Stimulated activated CD8-positive, alpha-beta memory T cell treated with anti-CD3 and anti-CD28 coated beads, Interleukin-2, amount 100 ng/mL, for 48 hours (primary cell): ENCODE measurements around the gene DDX42.
"Not testable (repeated sequence)": the region's sequence is repeated elsewhere in the genome, so short reads cannot be mapped to it uniquely, and the experiment has no call there.

Experiments
- DNase-seq, 2 donors: peaks; one replicate each; pipeline ENCODE4 v3.0.0-alpha.2; 2020; ENCODE audit warnings: low read depth in 2 of 2

Gene DDX42

DNA sequence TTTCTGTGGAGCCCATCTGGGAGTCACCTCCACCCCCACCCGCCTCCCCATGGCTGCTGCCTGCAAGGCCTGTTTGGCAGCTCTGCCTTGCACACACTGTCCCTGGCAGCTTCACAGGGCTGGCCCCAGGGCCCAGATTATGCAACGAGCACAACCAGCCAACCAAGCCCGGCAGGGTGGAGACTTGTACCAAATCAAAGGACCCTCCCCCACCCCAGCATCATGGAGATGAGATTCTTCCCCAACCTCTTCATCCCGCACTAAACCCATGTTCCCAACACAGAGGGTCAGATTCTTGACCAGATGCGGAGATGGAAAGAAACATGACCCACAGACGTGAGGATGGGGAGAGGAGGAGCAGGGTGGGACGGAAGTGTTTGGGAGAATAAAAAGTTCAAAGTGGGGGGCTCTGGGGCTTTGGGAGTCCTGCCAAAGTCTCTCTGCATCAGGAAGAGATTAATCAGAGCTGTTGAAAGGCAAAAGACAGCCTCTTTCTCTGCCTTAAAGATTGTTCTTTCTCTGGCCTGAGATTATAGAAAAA lies 64.7 kb downstream of the DDX42 start:
- no peak for DNase-seq

GRCh38 chr17:63840591-63841349 lies 66.8 kb downstream of the DDX42 start:
- DNase-seq = no peak

- no peak for DNase-seq
Measured at GRCh38 chr17:63841350-63842172, 67.6 kb downstream of the DDX42 start.

DNA sequence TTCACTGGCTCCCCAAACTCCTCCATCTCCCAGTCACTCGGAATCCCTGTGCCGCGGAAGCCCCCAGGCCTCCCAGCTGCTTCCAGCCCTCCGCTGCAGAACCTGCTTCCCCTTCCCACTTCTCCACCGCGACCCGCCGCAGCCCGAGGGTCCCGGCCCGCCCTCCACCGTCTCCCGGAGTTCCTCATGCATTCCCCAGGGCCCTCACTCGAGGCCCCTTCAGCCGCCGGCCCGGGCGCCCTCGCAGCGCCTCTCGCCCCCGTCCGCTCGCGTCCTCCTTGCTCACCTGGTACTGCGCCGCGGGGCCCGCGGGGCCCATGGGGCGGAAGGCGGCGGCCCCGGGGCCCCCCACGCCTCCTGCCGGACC lies 68.2 kb downstream of the DDX42 start:
- DNase-seq = no peak

DNA sequence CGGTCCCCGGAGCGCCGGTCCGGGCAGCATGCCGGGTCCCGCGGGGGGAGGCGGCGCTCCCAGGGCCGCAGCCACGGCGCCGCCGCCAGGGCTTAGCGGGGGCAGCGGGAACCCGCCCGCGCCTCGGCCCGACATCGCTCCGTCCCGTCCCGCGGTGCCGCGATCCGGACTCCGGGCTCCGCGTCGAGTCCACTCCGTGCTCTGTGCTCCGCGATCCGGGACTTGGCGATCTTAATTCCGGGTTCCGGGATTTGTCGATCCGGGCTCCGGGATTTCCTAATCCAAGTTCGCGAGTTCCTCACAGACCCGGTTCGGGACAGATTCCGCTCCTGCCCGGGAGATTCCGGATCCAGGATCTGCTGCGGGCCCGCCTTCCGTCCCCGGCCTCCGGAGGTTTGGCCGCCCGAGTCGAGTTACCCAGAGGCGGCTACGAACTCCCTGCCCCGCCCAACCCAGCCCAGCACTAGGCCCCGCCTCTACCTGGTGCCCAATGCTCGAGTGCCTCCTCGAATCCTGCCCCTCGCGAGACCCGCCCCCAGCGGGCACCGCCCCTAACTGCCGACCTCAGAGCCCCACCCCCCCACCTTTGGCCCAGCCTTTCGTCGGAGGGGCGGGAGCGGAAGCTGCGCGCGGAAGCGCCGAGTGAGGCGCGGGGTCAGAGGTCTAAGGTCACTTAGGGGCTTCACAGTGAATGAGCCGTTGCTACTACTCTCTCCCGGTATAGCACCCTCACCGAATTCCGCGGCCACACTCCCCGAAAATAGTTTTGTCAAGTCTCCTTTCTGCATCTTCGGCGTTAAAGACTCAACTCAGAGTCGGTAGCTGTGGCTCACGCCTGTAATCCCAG lies 68.8 kb downstream of the DDX42 start, which contains the start of gene SMARCD2:
TSS of gene SMARCD2 (minus strand) at position 146 of the 847 bp plus-strand sequence. CDS start at position 135, 11 bp downstream.
- peak; percentile 99 for DNase-seq

DNA sequence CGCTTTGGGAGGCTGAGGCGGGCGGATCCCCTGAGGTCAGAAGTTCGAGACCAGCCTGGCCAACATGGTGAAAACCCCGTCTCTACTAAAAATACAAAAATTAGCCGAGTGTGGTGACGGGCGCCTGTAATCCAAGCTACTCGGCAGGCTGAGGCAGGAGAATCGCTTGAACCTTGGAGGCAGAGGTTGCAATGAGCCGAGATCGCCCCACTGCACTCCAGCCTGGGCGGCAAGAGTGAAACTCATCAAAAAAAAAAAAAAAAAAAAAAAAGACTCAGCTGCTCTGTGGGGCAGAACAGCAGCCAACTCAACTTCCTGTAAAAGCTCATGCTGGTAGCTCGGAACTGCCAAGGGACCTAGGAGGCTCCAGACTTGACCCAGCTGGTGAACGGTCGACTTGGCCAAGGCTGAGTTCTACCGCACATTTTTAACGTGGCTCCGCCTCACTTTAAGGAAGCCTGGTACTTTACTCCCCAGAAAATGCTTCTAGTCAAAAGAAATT lies 69.5 kb downstream of the DDX42 start:
- not testable (repeated sequence) for DNase-seq

GRCh38 chr17:63843910-63844677 lies 70.1 kb downstream of the DDX42 start:
- no peak for DNase-seq

- no peak for DNase-seq
Measured at GRCh38 chr17:63845509-63845908, 71.5 kb downstream of the DDX42 start.

DNA sequence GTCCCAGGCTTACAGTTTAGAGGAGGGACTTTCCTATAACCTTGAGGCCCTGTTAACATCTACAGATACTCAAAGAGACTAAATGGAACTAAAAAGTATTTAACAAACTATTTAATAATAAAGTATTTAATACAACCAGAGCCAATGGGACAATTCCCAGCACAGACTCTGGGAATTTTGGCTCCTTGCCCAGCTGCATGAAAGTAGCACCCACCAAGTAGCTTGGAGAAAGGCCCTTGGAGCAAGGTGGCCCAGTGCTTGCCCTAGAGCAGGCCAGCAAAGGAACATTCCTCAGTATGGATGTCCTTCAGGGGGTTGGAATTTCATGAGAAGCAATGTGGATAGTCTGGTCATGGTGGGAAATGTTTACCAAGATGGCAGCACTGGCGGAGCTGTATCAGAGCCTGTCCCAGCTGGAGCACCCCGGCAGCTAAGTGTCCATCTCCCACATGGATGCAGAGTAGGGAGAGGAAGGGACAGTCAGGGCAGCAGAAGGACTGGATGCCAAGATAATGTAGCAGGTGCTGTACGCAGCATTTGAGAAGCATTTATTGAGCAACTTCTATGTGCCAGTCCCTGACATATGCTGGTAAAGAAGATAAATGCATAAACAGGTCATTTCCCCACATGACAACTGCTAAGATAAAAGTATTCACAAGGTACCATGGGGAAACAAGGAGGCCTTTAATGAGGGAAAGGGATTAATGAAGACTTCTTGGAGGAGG lies 73.7 kb downstream of the DDX42 start:
- DNase-seq = no peak

DNA sequence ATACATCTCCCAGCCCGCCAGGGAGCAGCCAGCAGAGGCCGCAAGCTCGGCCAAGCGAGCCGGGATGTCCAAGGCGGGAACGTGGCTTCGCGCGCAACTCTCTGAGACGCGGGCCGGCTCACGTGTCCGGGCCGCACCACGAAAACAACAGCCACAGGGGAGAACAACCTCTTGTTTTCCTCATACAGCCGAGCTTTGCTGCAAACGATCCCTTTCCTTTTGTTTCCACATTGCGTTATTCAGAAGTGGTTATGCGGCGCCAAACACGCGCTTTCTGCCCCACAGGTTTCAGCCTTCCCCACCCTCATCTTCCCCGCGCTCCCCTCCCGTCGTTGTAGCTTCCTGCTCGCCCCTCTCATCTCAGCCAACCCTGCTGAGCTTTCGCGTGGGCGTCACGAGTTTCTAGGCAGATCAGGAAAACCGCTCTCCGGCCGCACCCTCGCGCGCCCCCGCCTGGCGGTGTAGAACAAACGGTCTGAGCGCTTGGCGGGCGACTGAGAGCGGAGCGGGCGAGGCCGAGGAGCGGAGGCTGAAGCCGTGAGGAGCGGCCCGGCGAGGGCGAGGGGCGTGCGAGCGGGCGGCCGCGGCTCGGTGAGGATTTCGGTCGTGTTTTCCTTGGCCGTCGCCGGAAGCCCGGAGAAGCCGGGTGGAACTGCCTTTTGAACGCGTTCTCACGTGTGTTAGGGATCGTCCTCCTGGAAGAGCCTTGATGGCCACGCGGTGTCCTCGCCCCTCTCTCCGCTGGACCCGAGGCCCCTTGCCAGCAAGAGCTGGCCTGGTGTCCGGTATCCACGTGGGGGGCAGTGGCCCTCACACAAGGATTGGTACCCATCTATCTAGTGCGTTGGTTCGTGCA lies 75.1 kb downstream of the DDX42 start:
- DNase-seq = peak; percentile 96 to 97

- DNase-seq = no peak
Measured at GRCh38 chr17:63850401-63850800, 76.4 kb downstream of the DDX42 start.

- no peak for DNase-seq
Measured at GRCh38 chr17:63853260-63853659, 79.3 kb downstream of the DDX42 start.

DNA sequence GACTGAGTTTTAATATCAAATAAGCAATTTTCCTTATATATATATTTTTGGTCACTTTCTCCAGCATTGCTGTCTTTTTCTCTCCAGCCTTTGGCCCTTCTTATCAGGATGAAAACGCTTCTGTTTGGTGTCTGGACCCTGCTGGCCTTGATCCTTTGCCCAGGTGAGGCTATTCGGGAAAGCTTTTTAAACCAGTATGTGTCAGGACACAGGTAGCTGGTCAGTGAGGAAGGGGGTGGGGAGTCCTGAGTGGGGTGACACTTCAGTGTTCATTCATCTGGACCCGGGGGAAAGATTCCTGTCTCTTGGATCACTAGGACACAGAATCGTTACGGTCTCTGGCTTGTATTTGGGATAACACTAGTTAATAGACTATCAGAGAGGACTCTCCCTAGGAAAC lies 80.7 kb downstream of the DDX42 start:
- DNase-seq = no peak

DNA sequence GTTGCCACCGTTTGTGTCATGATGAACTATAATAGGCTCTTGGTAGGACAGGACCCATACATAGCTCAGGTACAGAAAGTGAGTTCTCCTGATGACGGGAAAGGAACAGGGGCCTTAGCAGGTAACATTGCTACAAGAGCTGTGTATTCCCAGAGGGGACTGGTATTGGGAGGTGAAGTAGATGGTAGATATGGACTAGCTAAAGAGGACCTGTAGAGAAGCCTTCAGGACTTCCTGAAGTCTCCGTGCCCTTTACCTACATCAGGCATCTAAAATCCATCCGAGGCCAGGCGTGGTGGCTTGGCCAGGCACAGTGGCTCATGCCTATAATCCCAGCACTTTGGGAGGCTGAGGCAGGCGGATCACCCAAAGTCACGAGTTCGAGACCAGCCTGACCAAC lies 81.2 kb downstream of the DDX42 start:
- no peak for DNase-seq

- DNase-seq = not testable (repeated sequence)
Measured at GRCh38 chr17:63856425-63856824, 82.5 kb downstream of the DDX42 start.

DNA sequence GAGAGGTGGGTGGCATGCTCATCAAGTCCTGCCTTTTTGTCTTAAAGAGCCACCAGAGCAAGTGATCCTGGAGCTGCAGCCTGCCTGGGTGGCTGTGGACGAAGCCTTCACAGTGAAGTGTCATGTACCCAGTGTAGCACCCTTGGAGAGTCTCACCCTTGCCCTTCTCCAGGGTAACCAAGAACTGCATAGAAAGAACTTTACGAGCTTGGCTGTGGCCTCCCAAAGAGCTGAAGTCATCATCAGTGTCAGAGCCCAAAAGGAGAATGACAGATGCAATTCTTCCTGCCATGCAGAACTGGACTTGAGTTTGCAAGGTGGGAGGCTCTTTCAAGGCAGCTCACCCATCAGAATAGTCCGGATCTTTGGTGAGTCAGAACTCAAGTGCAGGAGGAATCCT lies 85.3 kb downstream of the DDX42 start:
- DNase-seq = no peak

DNA sequence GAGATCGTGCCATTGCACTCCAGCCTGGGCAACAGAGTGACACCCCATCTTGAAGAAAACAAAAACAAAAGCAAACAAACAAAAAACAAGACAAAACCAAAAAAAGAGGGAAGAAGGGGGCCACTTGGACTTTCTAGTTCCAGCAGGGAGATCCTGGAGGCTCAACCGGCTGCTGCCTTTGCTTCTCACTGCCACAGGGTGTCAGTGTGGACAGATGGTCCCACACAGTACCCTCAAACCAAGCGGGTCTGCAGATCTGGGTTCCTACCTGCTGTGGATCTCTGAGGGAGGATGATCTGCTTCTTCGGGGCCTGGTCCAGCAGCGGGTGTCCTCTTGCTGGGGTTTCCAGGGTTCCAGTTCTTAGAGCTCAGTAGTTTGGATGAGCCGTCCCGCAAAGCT lies 92.7 kb downstream of the DDX42 start:
- not testable (repeated sequence) for DNase-seq
